ENCODE measurements around the gene MAMDC4. TPM values are rescaled to one million over a fixed set of nuclear protein-coding genes. Genes with fewer than 3 reads are reported as not detected.
A peak's percentile ranks its signal among the peaks of the same experiment; 100 is the strongest.

MAMDC4 gene
- polyA plus RNA-seq, 3 donors, result 0.07 to 5.2 TPM; not detected in 1

DNA sequence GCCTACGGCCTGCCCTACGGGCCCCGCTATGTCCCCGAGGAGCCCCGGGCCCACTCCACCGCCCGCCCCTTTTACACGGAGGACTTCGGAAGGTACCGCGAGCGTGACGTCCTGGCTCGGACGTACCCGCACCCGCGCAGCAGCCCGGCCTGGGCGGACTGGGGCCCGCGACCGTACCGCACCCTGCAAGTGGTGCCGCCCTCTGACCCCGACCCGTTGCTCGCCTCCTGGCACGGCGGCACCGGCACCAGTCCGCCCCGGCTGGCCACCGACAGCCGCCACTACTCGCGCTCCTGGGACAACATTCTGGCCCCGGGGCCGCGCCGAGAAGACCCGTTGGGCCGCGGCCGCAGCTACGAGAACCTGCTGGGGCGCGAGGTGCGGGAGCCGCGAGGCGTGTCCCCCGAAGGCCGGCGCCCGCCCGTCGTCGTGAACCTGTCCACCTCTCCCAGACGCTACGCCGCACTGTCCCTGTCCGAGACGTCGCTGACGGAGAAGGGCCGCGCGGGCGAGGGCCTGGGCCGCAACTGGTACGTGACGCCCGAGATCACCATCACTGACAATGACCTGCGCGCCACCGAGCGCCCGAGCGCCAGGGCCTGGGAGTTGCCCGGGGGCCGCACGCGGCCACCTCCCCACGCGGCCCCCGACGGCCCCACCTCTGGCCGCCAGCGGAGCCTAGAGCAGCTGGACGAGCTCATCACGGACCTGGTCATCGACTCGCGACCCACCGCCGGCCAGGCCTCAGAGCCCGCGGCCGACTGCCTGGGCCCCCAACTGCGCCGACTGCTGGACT lies 6.5 kb upstream of the MAMDC4 start:
- Histone ChIP-seq H3K4me3 (replicated peaks in 1 of 3; ENCODE audit: low read depth in 2 of 3, low read length in 3 of 3) (no peak overlapping the region), H4K20me1 (ENCODE audit: insufficient read depth, low read length) (peaks cover 9% of the 10 kb centered on the region), H3K27ac (ENCODE audit: low read depth in 1 of 2, low read length in 2 of 2) (no peak overlapping the region), H3K4me1 (ENCODE audit: control insufficient read depth in 1 of 2, insufficient read depth in 2 of 2, low read length in 2 of 2) (peaks cover 35 to 59% of the 10 kb centered on the region in 2 donors), H3K36me3 (replicated peaks in 1 of 2; ENCODE audit: control insufficient read depth in 1 of 2, insufficient read depth in 2 of 2, low read length in 2 of 2) (peaks cover 0 to 2% of the 10 kb centered on the region in 2 donors), H3K4me2 (replicated peaks; ENCODE audit: extremely low read depth, low read length, poor library complexity, severe bottlenecking) (no peak overlapping the region), H3K79me2 (ENCODE audit: insufficient read depth, low read length) (no peaks in the 10 kb centered on the region), H2AFZ (ENCODE audit: insufficient read depth, low read depth, low read length, poor library complexity, severe bottlenecking) (no peak overlapping the region), H3K9me3 (replicated peaks in 1 of 2; ENCODE audit: control insufficient read depth in 1 of 2, insufficient read depth in 1 of 2, low read length in 2 of 2) (peaks cover 0 to 5% of the 10 kb centered on the region in 2 donors), H3K27me3 (ENCODE audit: control insufficient read depth in 2 of 2, insufficient read depth in 2 of 2, low read length in 2 of 2) (peaks cover 12 to 43% of the 10 kb centered on the region in 2 donors), H3K9ac (ENCODE audit: insufficient read depth, low read length, poor library complexity, severe bottlenecking) (no peak overlapping the region)
- H3K4me3 Mint-ChIP-seq, result peak overlapping the region in 1 of 2 donors; percentile 59
- intact Hi-C loops (cut with micrococcal nuclease), result loop anchor here (5.0 to 10.0 kb wide), 4 partner anchors 42 to 107 kb away; partner anchors contain the start of genes C8G (in 1 of the 2), FBXW5 (in 1 of the 2), LCN12 (in 1 of the 2) and TMEM141 (in 1 of the 2)
- H3K4me1 Mint-ChIP-seq, result peaks cover 28% of the 10 kb centered on the region
- TF ChIP-seq CTCF (IDR thresholded peaks at IDR 0.05), result no peak
- DNase-seq, result no peak
- H3K9me3 Mint-ChIP-seq, result peaks cover 0 to 15% (median 12%) of the 10 kb centered on the region in 7 donors
- 28% methylated on average over 98 of the region's 102 CpGs for WGBS (ENCODE audit: insufficient coverage)
- H3K36me3 Mint-ChIP-seq, result peaks cover 0 to 7% of the 10 kb centered on the region in 2 donors
- peaks cover 30 to 57% (median 40%) of the 10 kb centered on the region in 3 donors for H3K27me3 Mint-ChIP-seq (ENCODE audit: low read depth in 3 of 3)
- no peak overlapping the region for H3K27ac Mint-ChIP-seq

GRCh38 chr9:136846376-136847087 lies 5.6 kb upstream of the MAMDC4 start:
- H3K4me3 ChIP-seq (replicated peaks in 1 of 3; ENCODE audit: low read depth in 2 of 3, low read length in 3 of 3), result peak overlapping the region in 1 of 3 experiments; percentile 93
- H3K27ac ChIP-seq (ENCODE audit: low read depth in 1 of 2, low read length in 2 of 2), result no peak overlapping the region
- H3K36me3 ChIP-seq (replicated peaks in 1 of 2; ENCODE audit: control insufficient read depth in 1 of 2, insufficient read depth in 2 of 2, low read length in 2 of 2), result peaks cover 0 to 5% of the 10 kb centered on the region in 2 donors
- H3K4me1 ChIP-seq (ENCODE audit: control insufficient read depth in 1 of 2, insufficient read depth in 2 of 2, low read length in 2 of 2), result peaks cover 35 to 59% of the 10 kb centered on the region in 2 donors
- Mint-ChIP-seq H3K27me3 (ENCODE audit: low read depth in 3 of 3) (peaks cover 30 to 55% (median 40%) of the 10 kb centered on the region in 3 donors), H3K36me3 (peaks cover 0 to 7% of the 10 kb centered on the region in 2 donors), H3K27ac (no peak overlapping the region), H3K4me1 (peaks cover 28% of the 10 kb centered on the region), H3K9me3 (peaks cover 0 to 15% (median 12%) of the 10 kb centered on the region in 7 donors), H3K4me3 (peak overlapping the region; percentile 77 to 92)
- WGBS (ENCODE audit: insufficient coverage), result 5% methylated on average over 98 of the region's 98 CpGs
- intact Hi-C loops (cut with micrococcal nuclease), result loop anchor here (5.0 to 10.0 kb wide), 4 partner anchors 41 to 106 kb away; partner anchors contain the start of genes C8G (in 1 of the 2), FBXW5 (in 1 of the 2), LCN12 (in 1 of the 2) and TMEM141 (in 1 of the 2)
- peaks cover 0 to 5% of the 10 kb centered on the region in 2 donors for H3K9me3 ChIP-seq (replicated peaks in 1 of 2; ENCODE audit: control insufficient read depth in 1 of 2, insufficient read depth in 1 of 2, low read length in 2 of 2)
- no peak for TF ChIP-seq CTCF (IDR thresholded peaks at IDR 0.05)
- peaks cover 9% of the 10 kb centered on the region for H4K20me1 ChIP-seq (ENCODE audit: insufficient read depth, low read length)
- no peak for DNase-seq
- H3K79me2 ChIP-seq (ENCODE audit: insufficient read depth, low read length), result no peaks in the 10 kb centered on the region
- H3K27me3 ChIP-seq (ENCODE audit: control insufficient read depth in 2 of 2, insufficient read depth in 2 of 2, low read length in 2 of 2), result peaks cover 12 to 43% of the 10 kb centered on the region in 2 donors
- peak overlapping the region; percentile 68 for H2AFZ ChIP-seq (ENCODE audit: insufficient read depth, low read depth, low read length, poor library complexity, severe bottlenecking)
- no peak overlapping the region for H3K9ac ChIP-seq (ENCODE audit: insufficient read depth, low read length, poor library complexity, severe bottlenecking)
- H3K4me2 ChIP-seq (replicated peaks; ENCODE audit: extremely low read depth, low read length, poor library complexity, severe bottlenecking), result peak overlapping the region; percentile 99

Data from CD14-positive monocyte (primary cell).